ENCODE measurements around the gene PI4KA.
"Not testable (repeated sequence)": the region's sequence is repeated elsewhere in the genome, so short reads cannot be mapped to it uniquely, and the experiment has no call there.

PI4KA gene

GRCh38 chr22:20852076-20852475 is 6.5 kb downstream of the PI4KA start:
- H3K4me3 ChIP-seq (ENCODE audit: low read depth, low read length), result no peak overlapping the region
- in situ Hi-C loops (cut with HindIII; ENCODE audit: low sequenced_read_pairs), result no loop called here
- TF ChIP-seq CTCF (IDR thresholded peaks at IDR 0.05; ENCODE audit: low read depth, low read length), result no peak
- no peak for DNase-seq (ENCODE audit: low read depth, low spot score)

GRCh38 chr22:20847318-20847822 is 11.2 kb downstream of the PI4KA start:
- DNase-seq (ENCODE audit: low read depth, low spot score), result no peak
- H3K4me3 ChIP-seq (ENCODE audit: low read depth, low read length), result no peak overlapping the region
- no peak for TF ChIP-seq CTCF (IDR thresholded peaks at IDR 0.05; ENCODE audit: low read depth, low read length)
- in situ Hi-C loops (cut with HindIII; ENCODE audit: low sequenced_read_pairs), result no loop called here

- DNase-seq (ENCODE audit: low read depth, low spot score), result no peak
- no peak overlapping the region for H3K4me3 ChIP-seq (ENCODE audit: low read depth, low read length)
- in situ Hi-C loops (cut with HindIII; ENCODE audit: low sequenced_read_pairs), result no loop called here
- TF ChIP-seq CTCF (IDR thresholded peaks at IDR 0.05; ENCODE audit: low read depth, low read length), result no peak
Observed at GRCh38 chr22:20844055-20845037, 14.3 kb downstream of the PI4KA start.

- DNase-seq (ENCODE audit: low read depth, low spot score), result no peak
- H3K4me3 ChIP-seq (ENCODE audit: low read depth, low read length), result no peak overlapping the region
- TF ChIP-seq CTCF (IDR thresholded peaks at IDR 0.05; ENCODE audit: low read depth, low read length), result no peak
- in situ Hi-C loops (cut with HindIII; ENCODE audit: low sequenced_read_pairs), result no loop called here
Observed at GRCh38 chr22:20843501-20843900, 15.1 kb downstream of the PI4KA start.

GRCh38 chr22:20840646-20841371 is 17.8 kb downstream of the PI4KA start:
- DNase-seq (ENCODE audit: low read depth, low spot score), result no peak
- H3K4me3 ChIP-seq (ENCODE audit: low read depth, low read length), result no peak overlapping the region
- TF ChIP-seq CTCF (IDR thresholded peaks at IDR 0.05; ENCODE audit: low read depth, low read length), result no peak
- in situ Hi-C loops (cut with HindIII; ENCODE audit: low sequenced_read_pairs), result no loop called here

GRCh38 chr22:20839837-20840645 is 18.6 kb downstream of the PI4KA start:
- in situ Hi-C loops (cut with HindIII; ENCODE audit: low sequenced_read_pairs), result no loop called here
- no peak for DNase-seq (ENCODE audit: low read depth, low spot score)
- no peak for TF ChIP-seq CTCF (IDR thresholded peaks at IDR 0.05; ENCODE audit: low read depth, low read length)
- no peak overlapping the region for H3K4me3 ChIP-seq (ENCODE audit: low read depth, low read length)

GRCh38 chr22:20839354-20839753 is 19.3 kb downstream of the PI4KA start:
- H3K4me3 ChIP-seq (ENCODE audit: low read depth, low read length); DNase-seq (ENCODE audit: low read depth, low spot score); in situ Hi-C loops (cut with HindIII; ENCODE audit: low sequenced_read_pairs): not testable (repeated sequence)
